ENCODE results near the gene PGRMC2.

GRCh38 chr4:128335541-128335940, 47.9 kb upstream of the PGRMC2 start:
- TF ChIP-seq EP300 (IDR thresholded peaks at IDR 0.05) (no peak), POLR2A (IDR thresholded peaks at IDR 0.05; ENCODE audit: low read depth) (no peak), CTCF (IDR thresholded peaks at IDR 0.05) (no peak)
